ENCODE data around the gene KLK2. TPM values are rescaled to one million over a fixed set of nuclear protein-coding genes. Genes with fewer than 3 reads are reported as not detected.
"Not testable (repeated sequence)": the region's sequence is repeated elsewhere in the genome, so short reads cannot be mapped to it uniquely, and the experiment has no call there.

KLK2 gene
- total RNA-seq, 1 experiment from 2014 or later = not detected

DNA sequence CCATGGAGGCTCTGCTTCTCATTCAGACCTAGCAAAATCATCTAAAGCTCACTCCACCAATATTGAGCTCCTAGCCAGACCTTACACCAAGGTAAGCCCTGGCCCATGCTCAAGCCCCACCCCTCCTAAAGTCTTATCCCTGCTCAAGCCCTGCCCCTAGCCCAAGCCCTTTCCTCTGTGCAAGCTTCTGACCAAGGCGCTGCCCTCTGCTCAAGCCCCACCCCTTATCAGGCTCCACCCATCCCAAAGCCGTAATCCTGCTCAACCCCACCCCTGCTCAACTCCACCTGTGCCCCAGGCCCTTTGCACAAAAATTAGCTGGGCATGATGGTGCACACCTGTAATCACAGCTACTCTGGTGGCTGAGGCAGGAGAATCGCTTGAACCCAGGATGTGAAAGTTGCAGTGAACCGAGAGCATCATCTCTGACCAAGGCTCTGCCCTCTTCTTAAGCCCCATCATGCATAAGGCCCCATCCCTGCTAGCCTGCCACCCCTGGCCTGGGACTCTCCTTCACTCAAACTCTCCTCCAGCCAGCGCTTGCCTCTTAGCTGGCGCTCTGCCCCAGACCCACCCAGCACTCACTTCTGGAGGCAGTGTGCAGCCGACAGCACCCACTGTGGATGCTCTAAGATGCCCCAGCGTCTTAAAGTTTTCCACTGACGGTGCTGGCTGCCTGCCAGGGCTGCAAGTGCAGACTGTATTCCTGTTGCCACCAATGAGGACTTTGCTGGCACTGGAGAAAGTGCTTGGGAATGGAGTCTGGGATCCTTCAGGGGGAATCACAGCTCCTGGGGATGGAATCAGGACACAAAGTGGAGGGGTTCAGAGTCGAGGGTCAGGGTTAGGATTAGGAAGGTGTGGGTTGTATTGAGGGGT lies 21.5 kb downstream of the KLK2 start:
- peaks cover 51% of the 10 kb centered on the region for H3K27me3 Mint-ChIP-seq (ENCODE audit: unreplicated experiment)
- no peak overlapping the region for H3K27ac Mint-ChIP-seq (ENCODE audit: unreplicated experiment)
- peaks cover 21% of the 10 kb centered on the region for H3K4me1 Mint-ChIP-seq (ENCODE audit: low read depth, unreplicated experiment)
- BruUV-seq (replicated peaks) = no TSS peak
- intact Hi-C loops (cut with micrococcal nuclease; ENCODE audit: unreplicated experiment) = no loop called here
- no peak for TF ChIP-seq CTCF (IDR thresholded peaks at IDR 0.05; ENCODE audit: unreplicated experiment)
- no peak overlapping the region for H3K4me3 Mint-ChIP-seq (ENCODE audit: low read depth, unreplicated experiment)
- H3K36me3 Mint-ChIP-seq (ENCODE audit: insufficient read depth, unreplicated experiment) = peaks cover 8% of the 10 kb centered on the region
- no peak for DNase-seq
- CTCF ChIA-PET = interaction anchor here (0.7 to 1.2 kb wide), 2 partner anchors 91 to 123 kb away, joined by 3 to 5 read pairs; no protein-coding TSS in a partner anchor
- no peaks in the 10 kb centered on the region for H3K9me3 Mint-ChIP-seq (ENCODE audit: low read depth, unreplicated experiment)

- H3K36me3 Mint-ChIP-seq (ENCODE audit: insufficient read depth, unreplicated experiment); intact Hi-C loops (cut with micrococcal nuclease; ENCODE audit: unreplicated experiment); H3K4me3 Mint-ChIP-seq (ENCODE audit: low read depth, unreplicated experiment); DNase-seq; H3K9me3 Mint-ChIP-seq (ENCODE audit: low read depth, unreplicated experiment): not testable (repeated sequence)
- Mint-ChIP-seq H3K27ac (ENCODE audit: unreplicated experiment) (peak overlapping the region; percentile 66), H3K4me1 (ENCODE audit: low read depth, unreplicated experiment) (peaks cover 21% of the 10 kb centered on the region), H3K27me3 (ENCODE audit: unreplicated experiment) (peaks cover 39% of the 10 kb centered on the region)
- BruUV-seq (replicated peaks) = TSS peak; percentile 100
- CTCF ChIA-PET = interaction anchor here (0.5 to 1.3 kb wide), 6 partner anchors 15 to 171 kb away, joined by 3 to 8 read pairs (median 6); no protein-coding TSS in a partner anchor
Measured at GRCh38 chr19:50896089-50896590, 22.9 kb downstream of the KLK2 start.

GRCh38 chr19:50896591-50897190 lies 23.5 kb downstream of the KLK2 start:
- Mint-ChIP-seq H3K4me1 (ENCODE audit: low read depth, unreplicated experiment) (peaks cover 21% of the 10 kb centered on the region), H3K9me3 (ENCODE audit: low read depth, unreplicated experiment) (no peaks in the 10 kb centered on the region), H3K27me3 (ENCODE audit: unreplicated experiment) (peaks cover 39% of the 10 kb centered on the region), H3K27ac (ENCODE audit: unreplicated experiment) (peak overlapping the region; percentile 66), H3K4me3 (ENCODE audit: low read depth, unreplicated experiment) (no peak overlapping the region), H3K36me3 (ENCODE audit: insufficient read depth, unreplicated experiment) (peaks cover 8% of the 10 kb centered on the region)
- no peak for TF ChIP-seq CTCF (IDR thresholded peaks at IDR 0.05; ENCODE audit: unreplicated experiment)
- intact Hi-C loops (cut with micrococcal nuclease; ENCODE audit: unreplicated experiment) = no loop called here
- no TSS peak for BruUV-seq (replicated peaks)
- CTCF ChIA-PET = interaction anchor here (0.5 to 1.3 kb wide), 6 partner anchors 15 to 172 kb away, joined by 3 to 8 read pairs (median 6); no protein-coding TSS in a partner anchor
- DNase-seq = peak; percentile 78

DNA sequence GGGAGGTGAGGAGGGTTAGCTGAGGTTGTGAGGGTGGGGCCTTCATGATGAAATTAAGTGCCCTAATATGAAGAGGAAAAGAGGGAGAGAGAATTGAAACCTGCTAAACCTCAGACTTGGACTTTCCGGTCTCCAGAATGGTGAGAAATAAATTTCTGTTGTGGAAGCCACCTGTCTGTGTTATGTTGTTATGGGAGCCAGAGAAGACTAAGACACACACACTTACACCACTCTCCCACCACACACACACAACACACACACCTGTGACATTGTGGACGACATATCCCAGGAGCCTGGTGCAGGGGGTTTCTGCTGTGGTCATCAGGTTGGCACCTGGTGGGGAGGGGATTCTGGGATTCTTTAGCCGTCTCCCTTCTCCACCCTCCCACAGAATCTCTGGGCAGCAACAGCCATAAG lies 24.0 kb downstream of the KLK2 start:
- no TSS peak for BruUV-seq (replicated peaks)
- Mint-ChIP-seq H3K9me3 (ENCODE audit: low read depth, unreplicated experiment) (no peaks in the 10 kb centered on the region), H3K27me3 (ENCODE audit: unreplicated experiment) (peaks cover 39% of the 10 kb centered on the region), H3K36me3 (ENCODE audit: insufficient read depth, unreplicated experiment) (peaks cover 8% of the 10 kb centered on the region), H3K4me3 (ENCODE audit: low read depth, unreplicated experiment) (no peak overlapping the region), H3K27ac (ENCODE audit: unreplicated experiment) (peak overlapping the region; percentile 66), H3K4me1 (ENCODE audit: low read depth, unreplicated experiment) (peaks cover 21% of the 10 kb centered on the region)
- intact Hi-C loops (cut with micrococcal nuclease; ENCODE audit: unreplicated experiment) = no loop called here
- DNase-seq = no peak
- CTCF ChIA-PET = interaction anchor here (1.1 to 1.3 kb wide), 2 partner anchors 25 kb away, joined by 3 to 8 read pairs; no protein-coding TSS in a partner anchor
- no peak for TF ChIP-seq CTCF (IDR thresholded peaks at IDR 0.05; ENCODE audit: unreplicated experiment)
